HUES48 (cell line): ENCODE data around the gene CALY.

Experiments used
- H3K27ac ChIP-seq: one replicate; pipeline ENCODE4 v1.7.0; 2013; ENCODE audit warnings: low read depth, low read length, inconsistent platforms
- H3K27me3 ChIP-seq: 2 replicates; pipeline ENCODE4 v1.6.1; 2013; ENCODE audit warnings: mild to moderate bottlenecking, low read length; ENCODE audit not compliant: control insufficient read depth, insufficient read depth
- H3K36me3 ChIP-seq: 2 replicates; pipeline ENCODE4 v1.6.1; 2013; ENCODE audit warnings: low read length; ENCODE audit not compliant: control insufficient read depth, insufficient read depth
- H3K4me1 ChIP-seq: 2 replicates; pipeline ENCODE4 v1.6.1; 2013; ENCODE audit warnings: mild to moderate bottlenecking, low read length; ENCODE audit not compliant: control insufficient read depth, insufficient read depth
- H3K4me3 ChIP-seq: 2 replicates; pipeline ENCODE4 v1.5.1; 2013; ENCODE audit warnings: mild to moderate bottlenecking, low read depth, low read length
- H3K9ac ChIP-seq: 2 replicates; pipeline ENCODE4 v1.6.1; 2013; ENCODE audit warnings: mild to moderate bottlenecking, low read depth, low read length, moderate library complexity
- H3K9me3 ChIP-seq: 2 replicates; pipeline ENCODE4 v1.6.1; 2013; ENCODE audit warnings: low read length; ENCODE audit not compliant: control insufficient read depth, insufficient read depth

CALY gene

DNA sequence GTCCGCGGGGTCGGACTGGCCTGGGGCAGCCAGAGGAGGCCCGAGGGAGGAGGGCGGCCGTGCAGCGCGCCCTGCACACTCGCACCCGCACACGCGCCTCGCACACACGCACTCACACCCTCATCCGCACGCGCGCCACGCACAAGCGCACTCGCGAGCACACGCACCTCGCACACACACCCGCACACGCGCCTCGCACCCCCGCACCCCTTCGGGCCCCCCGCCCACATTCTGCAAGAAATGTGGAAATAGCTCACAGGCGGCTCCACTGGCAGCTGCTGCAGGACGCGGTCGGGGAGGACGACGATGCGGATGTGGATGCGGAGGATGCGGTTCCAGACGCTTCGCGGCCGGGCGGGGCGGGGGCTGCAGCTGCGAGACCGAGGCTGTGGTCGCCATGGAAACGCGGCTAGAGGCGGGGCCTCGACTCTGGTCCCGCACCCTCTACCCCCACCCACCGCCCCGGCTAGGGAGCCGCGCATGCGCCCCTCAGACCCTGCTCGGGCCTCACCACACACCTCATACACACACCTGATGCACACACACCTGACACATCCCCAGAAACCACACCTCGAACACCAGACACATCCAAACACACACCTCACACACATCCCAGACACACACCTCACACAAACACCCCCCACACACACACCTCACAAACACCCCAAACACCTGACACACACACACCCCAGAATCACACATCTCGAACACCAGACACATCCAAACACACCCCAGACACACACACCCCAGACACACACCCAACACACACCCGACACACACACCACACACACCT lies at the start of gene CALY:
CALY (minus strand) TSS at position 320 of the 793 bp plus-strand sequence. CDS start 7,907 bp downstream, outside the sequence.
- Histone ChIP-seq H3K27ac (no peak within 1 kb of the TSS), H3K36me3 (no peaks in the 10 kb centered on the region), H3K9me3 (no peaks in the 10 kb centered on the region), H3K4me3 (no peak within 1 kb of the TSS), H3K27me3 (peaks cover 58% of the 10 kb centered on the region), H3K9ac (no peak within 1 kb of the TSS), H3K4me1 (no peaks in the 10 kb centered on the region)

DNA sequence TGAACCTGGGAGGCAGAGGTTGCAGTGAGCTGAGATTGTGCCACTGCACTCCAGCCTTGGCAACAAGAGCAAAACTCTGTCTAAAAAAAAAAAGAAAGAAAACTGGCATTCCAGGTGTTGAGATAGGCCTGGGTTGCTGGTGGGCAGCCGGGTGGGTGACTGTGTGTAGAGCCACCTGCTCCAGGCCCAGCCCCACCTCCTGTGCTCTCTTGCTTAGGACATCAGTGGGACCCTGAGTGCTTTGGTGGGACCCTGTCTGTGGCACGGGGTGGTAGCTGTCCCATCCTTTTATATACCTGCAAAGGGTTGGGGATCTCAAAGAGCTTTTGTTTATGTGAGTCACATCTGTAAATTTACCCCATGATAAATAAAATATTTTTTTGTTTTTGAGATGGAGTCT lies 48.5 kb upstream of the CALY start:
- peaks cover 3% of the 10 kb centered on the region for H3K27me3 ChIP-seq
- H3K9ac ChIP-seq = no peak overlapping the region
- H3K4me1 ChIP-seq = no peaks in the 10 kb centered on the region
- H3K4me3 ChIP-seq = no peak overlapping the region
- no peak overlapping the region for H3K27ac ChIP-seq
- H3K9me3 ChIP-seq = no peaks in the 10 kb centered on the region
- no peaks in the 10 kb centered on the region; the same call in 1 of the 2 replicates for H3K36me3 ChIP-seq

GRCh38 chr10:133384071-133384470 lies 47.4 kb upstream of the CALY start:
- no peak overlapping the region for H3K27ac ChIP-seq
- no peaks in the 10 kb centered on the region for H3K9me3 ChIP-seq
- no peak overlapping the region for H3K9ac ChIP-seq
- H3K4me3 ChIP-seq = no peak overlapping the region
- H3K27me3 ChIP-seq = peaks cover 9% of the 10 kb centered on the region
- no peaks in the 10 kb centered on the region for H3K4me1 ChIP-seq
- no peaks in the 10 kb centered on the region; the same call in 1 of the 2 replicates for H3K36me3 ChIP-seq

DNA sequence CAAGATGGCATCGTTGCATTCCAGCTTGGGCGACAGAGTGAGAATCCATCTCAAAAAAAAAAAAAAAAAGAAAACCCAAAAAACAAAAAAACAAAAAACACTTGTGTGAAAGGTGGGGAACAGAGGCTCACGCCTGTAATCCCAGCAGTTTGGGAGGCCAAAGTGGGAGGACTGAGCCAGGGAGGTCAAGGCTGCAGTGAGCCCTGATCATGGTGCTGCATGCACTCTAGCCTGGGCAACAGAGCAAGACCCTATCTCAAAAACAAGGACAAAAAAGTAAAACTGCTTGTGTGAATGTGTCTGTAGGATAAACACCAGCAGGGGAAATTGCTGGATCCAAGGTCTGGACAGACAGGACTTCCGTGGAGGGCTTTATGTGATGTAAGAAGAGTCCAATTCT lies 46.9 kb upstream of the CALY start:
- no peaks in the 10 kb centered on the region; the same call in 1 of the 2 replicates for H3K36me3 ChIP-seq
- H3K9ac ChIP-seq = no peak overlapping the region
- H3K27ac ChIP-seq = no peak overlapping the region
- H3K27me3 ChIP-seq = peaks cover 11% of the 10 kb centered on the region
- no peaks in the 10 kb centered on the region for H3K4me1 ChIP-seq
- no peak overlapping the region for H3K4me3 ChIP-seq
- no peaks in the 10 kb centered on the region for H3K9me3 ChIP-seq

DNA sequence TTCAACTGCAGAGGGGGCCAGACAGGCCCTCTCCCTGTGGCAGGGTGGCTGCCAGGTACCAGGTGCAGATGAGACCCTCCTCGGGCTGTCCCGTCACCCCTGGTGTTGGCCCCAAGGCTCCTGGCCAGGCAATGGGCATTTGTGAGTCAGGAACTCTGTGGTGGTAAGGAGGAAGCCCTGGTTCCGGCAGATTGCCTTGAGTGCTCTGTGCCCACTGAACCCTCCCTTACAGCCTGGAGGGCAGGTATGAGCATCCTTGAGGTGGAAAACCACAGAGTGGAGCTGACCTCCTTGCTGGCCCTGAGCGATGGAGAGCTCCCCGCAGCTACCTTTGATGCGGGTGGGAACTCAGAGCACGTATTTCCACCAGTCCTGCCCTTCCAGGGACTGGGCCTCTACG lies 44.3 kb upstream of the CALY start:
- H3K4me3 ChIP-seq = no peak overlapping the region
- H3K27ac ChIP-seq = no peak overlapping the region
- H3K4me1 ChIP-seq = no peaks in the 10 kb centered on the region
- no peaks in the 10 kb centered on the region; the same call in 1 of the 2 replicates for H3K36me3 ChIP-seq
- no peak overlapping the region for H3K9ac ChIP-seq
- H3K9me3 ChIP-seq = no peaks in the 10 kb centered on the region
- peaks cover 35% of the 10 kb centered on the region for H3K27me3 ChIP-seq

DNA sequence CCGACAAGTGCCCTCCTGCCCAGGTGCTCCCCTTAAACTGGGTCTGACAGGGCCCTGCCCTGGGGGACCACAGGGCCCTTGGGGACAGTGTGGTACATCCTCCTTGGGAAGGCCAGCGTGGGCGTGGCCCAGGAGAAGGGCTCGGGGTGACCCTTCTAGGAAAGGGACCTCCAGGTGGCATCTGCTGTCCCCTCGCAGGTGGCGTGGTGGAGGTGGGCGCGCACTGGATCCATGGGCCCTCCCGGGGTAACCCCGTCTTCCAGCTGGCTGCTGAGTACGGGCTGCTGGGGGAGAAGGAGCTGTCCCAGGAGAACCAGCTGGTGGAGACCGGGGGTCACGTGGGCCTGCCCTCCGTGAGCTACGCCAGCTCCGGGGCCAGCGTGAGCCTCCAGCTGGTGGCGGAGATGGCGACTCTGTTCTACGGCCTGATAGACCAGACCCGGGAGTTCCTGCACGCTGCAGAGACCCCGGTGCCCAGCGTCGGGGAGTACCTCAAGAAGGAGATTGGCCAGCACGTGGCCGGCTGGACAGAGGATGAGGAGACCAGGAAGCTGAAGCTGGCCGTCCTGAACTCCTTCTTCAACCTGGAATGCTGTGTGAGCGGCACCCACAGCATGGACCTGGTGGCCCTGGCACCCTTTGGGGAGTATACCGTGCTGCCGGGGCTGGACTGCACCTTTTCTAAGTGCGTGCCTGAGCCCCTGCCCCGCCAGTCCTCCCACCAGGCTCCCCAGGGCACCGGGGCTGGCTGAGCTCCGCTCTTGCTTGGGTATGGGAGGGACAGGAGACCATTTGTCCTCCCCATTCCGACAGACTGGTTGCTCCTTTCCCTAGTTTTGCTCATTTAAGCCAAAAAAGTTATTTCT lies 43.3 kb upstream of the CALY start:
- no peaks in the 10 kb centered on the region for H3K4me1 ChIP-seq
- H3K36me3 ChIP-seq = no peaks in the 10 kb centered on the region; the same call in 1 of the 2 replicates
- peak overlapping the region; percentile 61 for H3K4me3 ChIP-seq
- H3K9ac ChIP-seq = no peak overlapping the region
- H3K9me3 ChIP-seq = no peaks in the 10 kb centered on the region
- H3K27ac ChIP-seq = no peak overlapping the region
- peaks cover 45% of the 10 kb centered on the region for H3K27me3 ChIP-seq

- Histone ChIP-seq H3K4me3 (peak within 1 kb of the TSS; percentile 84), H3K9me3 (no peaks in the 10 kb centered on the region), H3K9ac (no peak within 1 kb of the TSS), H3K27ac (no peak within 1 kb of the TSS), H3K4me1 (no peaks in the 10 kb centered on the region), H3K27me3 (peaks cover 52% of the 10 kb centered on the region), H3K36me3 (no peaks in the 10 kb centered on the region)
Observed at GRCh38 chr10:133379152-133379800, 42.6 kb upstream of the CALY start, which contains the start of gene PAOX. Gene PAOX, plus strand, starts transcription at chr10:133379262. Its CDS starts 55 bp downstream, at chr10:133379317.

DNA sequence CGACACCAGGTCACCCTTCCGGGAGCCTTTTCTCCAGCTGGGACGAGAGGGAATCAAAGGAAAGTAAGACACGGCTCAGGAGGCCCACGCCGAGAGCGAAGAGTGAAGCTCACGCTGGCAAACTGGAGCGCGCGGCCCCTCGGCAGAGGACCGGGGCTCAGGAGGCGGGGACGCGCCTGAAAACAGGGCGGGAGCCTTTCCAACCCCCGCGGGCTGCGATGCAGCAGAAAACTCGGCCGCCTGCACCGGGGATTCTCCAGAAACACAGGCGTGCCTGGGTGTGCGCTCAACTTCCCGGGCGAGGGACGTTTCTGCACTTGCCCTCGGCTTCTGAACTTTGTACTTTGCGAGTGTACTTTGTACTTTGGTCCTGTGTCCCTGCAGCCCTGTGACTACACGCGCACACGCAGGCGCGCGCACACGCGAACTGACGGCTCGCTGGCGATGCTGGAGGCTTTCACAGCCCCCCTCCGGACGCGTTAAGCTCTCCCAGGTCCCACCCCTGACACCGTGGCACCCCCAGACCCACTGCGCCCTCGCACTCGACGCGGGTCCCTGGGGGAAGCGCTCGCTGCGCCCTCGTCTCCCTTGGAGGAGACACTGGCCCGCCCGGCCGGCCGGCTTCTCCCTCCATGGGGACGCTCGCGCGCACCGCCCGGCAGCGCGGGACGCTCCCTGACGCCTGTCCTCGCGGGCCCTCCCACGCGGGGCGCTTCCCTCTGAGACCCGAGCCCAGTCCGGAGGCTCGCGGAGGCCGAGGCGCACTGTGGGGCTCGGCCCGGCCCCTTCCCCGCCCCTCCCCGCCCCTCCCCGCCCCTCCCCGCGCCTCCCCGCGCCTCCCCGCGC lies 41.8 kb upstream of the CALY start:
- Histone ChIP-seq H3K27ac (no peak overlapping the region), H3K9ac (no peak overlapping the region)

GRCh38 chr10:133377818-133378250 lies 41.1 kb upstream of the CALY start:
- H3K9ac ChIP-seq = no peak overlapping the region

More for the DNA sequence above, 41.8 kb upstream of the CALY start:
- H3K4me1 ChIP-seq = no peaks in the 10 kb centered on the region
- peak overlapping the region; percentile 84 for H3K4me3 ChIP-seq
- H3K9me3 ChIP-seq = no peaks in the 10 kb centered on the region
- peaks cover 54% of the 10 kb centered on the region for H3K27me3 ChIP-seq
- H3K36me3 ChIP-seq = no peaks in the 10 kb centered on the region

More at GRCh38 chr10:133377818-133378250, 41.1 kb upstream of the CALY start:
- peaks cover 54% of the 10 kb centered on the region for H3K27me3 ChIP-seq
- H3K27ac ChIP-seq = no peak overlapping the region
- no peaks in the 10 kb centered on the region for H3K9me3 ChIP-seq
- no peaks in the 10 kb centered on the region for H3K4me1 ChIP-seq
- peak overlapping the region; percentile 84 for H3K4me3 ChIP-seq
- H3K36me3 ChIP-seq = no peaks in the 10 kb centered on the region
